GM12801 (cell line): Measurements from ENCODE around the gene BRK1.

Experiments
- TF ChIP-seq, protein P1 (sequence below): IDR thresholded peaks from one replicate; pipeline ENCODE4 v1.5.1; 2011; ENCODE audit warnings: control low read depth; ENCODE audit not compliant: insufficient read length; ENCODE audit errors: extremely low read depth

The BRK1 gene

GRCh38 chr3:10136426-10137005 is 21.0 kb downstream of the BRK1 start:
- TF ChIP-seq, protein P1, sequence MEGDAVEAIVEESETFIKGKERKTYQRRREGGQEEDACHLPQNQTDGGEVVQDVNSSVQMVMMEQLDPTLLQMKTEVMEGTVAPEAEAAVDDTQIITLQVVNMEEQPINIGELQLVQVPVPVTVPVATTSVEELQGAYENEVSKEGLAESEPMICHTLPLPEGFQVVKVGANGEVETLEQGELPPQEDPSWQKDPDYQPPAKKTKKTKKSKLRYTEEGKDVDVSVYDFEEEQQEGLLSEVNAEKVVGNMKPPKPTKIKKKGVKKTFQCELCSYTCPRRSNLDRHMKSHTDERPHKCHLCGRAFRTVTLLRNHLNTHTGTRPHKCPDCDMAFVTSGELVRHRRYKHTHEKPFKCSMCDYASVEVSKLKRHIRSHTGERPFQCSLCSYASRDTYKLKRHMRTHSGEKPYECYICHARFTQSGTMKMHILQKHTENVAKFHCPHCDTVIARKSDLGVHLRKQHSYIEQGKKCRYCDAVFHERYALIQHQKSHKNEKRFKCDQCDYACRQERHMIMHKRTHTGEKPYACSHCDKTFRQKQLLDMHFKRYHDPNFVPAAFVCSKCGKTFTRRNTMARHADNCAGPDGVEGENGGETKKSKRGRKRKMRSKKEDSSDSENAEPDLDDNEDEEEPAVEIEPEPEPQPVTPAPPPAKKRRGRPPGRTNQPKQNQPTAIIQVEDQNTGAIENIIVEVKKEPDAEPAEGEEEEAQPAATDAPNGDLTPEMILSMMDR: no peak

GRCh38 chr3:10137178-10137577 is 21.7 kb downstream of the BRK1 start:
- TF ChIP-seq, protein P1: no peak

GRCh38 chr3:10140996-10141546 is 25.6 kb downstream of the BRK1 start:
- TF ChIP-seq, protein P1: no peak

- TF ChIP-seq, protein P1: no peak
Observed at GRCh38 chr3:10142707-10143560, 27.5 kb downstream of the BRK1 start.

GRCh38 chr3:10145685-10146084 is 30.2 kb downstream of the BRK1 start:
- TF ChIP-seq, protein P1: no peak

GRCh38 chr3:10149226-10149625 is 33.8 kb downstream of the BRK1 start:
- TF ChIP-seq, protein P1: no peak

DNA sequence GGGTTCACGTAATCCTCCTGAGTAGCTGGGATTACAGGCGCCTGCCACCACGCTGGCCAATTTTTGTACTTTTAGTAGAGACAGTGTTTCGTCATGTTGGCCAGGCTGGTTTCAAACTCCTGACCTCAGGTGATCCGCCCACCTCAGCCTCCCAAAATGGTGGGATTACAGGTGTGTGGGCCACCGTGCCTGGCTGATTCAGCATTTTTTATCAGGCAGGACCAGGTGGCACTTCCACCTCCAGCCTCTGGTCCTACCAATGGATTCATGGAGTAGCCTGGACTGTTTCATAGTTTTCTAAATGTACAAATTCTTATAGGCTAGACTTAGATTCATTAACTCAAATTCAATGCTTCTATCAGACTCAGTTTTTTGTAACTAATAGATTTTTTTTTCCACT is 35.5 kb downstream of the BRK1 start:
- TF ChIP-seq, protein P1: no peak
